Epithelial cell of umbilical artery (primary cell): ENCODE measurements around the gene MAGEB10. TPM values are rescaled to one million over a fixed set of nuclear protein-coding genes. Genes with fewer than 3 reads are reported as not detected.

Experiments
- total RNA-seq: library from RNA; depleted of rRNA; stranded (reverse); fragments of >200 nt; gene quantifications from 2 replicates; pipeline ENCODE4 v1.2.3, GENCODE V29; 2014

Gene MAGEB10, protein sequence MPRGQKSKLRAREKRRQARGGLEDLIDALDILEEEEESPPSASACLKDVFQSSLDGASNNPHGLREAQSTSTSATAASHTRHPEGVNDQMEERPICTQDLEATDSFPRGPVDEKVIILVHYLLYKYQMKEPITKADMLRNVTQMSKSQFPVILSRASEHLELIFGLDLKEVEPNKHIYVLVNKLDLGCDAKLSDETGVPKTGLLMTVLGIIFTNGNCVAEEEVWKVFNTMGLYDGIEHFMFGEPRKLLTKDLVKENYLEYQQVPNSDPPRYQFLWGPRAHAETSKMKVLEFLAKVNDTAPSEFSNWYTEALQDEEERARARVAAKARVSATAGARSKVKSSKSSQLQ
- total RNA-seq, result not detected in 2 replicates

DNA sequence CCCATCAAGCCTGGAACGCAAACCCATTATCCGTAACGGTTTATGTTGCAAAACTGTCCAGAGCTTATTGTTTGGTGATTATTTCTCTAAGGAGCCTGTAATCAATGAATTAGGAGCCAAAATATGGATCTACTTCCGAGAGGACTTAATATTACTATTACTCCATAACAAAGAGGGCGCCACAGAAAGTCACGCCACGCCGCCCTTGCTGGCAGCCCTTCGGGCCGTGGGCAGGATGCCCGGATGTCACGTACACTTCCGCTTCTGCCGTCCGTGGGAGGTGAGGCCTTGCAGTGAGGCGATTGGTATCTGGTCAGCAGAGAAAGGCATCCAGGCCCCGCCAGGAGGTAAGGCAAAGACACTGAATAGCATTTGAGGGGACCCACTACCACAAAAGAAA lies at the start of gene MAGEB10:
MAGEB10 (plus strand) TSS at position 301 of the 400 bp plus-strand sequence. CDS start 13,317 bp downstream, outside the sequence.

Other genes starting within 250 kb of the MAGEB10 start
- gene DCAF8L2, start 217.6 kb upstream of the MAGEB10 start, total RNA-seq, result 0.32 and 0.46 TPM in 2 replicates
- not detected in 2 replicates for gene DCAF8L1, start 173.5 kb downstream of the MAGEB10 start, total RNA-seq